A549 (cell line): Measurements from ENCODE around the gene ACE. TPM values are rescaled to one million over a fixed set of nuclear protein-coding genes. Genes with fewer than 3 reads are reported as not detected.

Source experiments
- ATAC-seq, 2 experiments: fragments of 200-7000 bp in 1 of 2; fragments of >200 bp in 1 of 2; cut with Nextera tagmentation in 1 of 2; cut with Tn5 transposase in 1 of 2; 3 replicates each; pipeline versions ENCODE4 v1.8.0 to v1.9.1; 2018 to 2020; ENCODE audit warnings: mild to moderate bottlenecking in 1 of 2, moderate library complexity in 1 of 2
- CTCF ChIA-PET: fragments of 300-600 bp; sonication (Branson Sonifier 250); formaldehyde crosslinking; extraction: SDS; loops from one replicate; lab custom pipeline; 2021; ENCODE audit warnings: antibody characterized with exemption, inconsistent platforms; lab: Yijun Ruan, JAX
- POLR2A ChIA-PET: fragments of 350-600 bp; formaldehyde crosslinking; extraction: SDS; loops from one replicate; lab custom pipeline; 2021; ENCODE audit warnings: antibody characterized with exemption, inconsistent platforms; lab: Yijun Ruan, JAX
- DNase-seq, 2 experiments: peaks; one replicate each; pipeline versions ENCODE4 v3.0.0 to v3.0.0-alpha.2; 2011 to 2016; ENCODE audit warnings: low read depth in 1 of 2, low spot score in 1 of 2
- FAIRE-seq: peaks from 2 replicates; lab custom pipeline; 2011; peaks lifted over from hg19 to GRCh38; lab: Jason Lieb, UNC
- H3K27ac ChIP-seq, 2 experiments: fragments of >200 bp; sonication (Bioruptor Twin); formaldehyde crosslinking; 3 replicates each; pipeline ENCODE4 v1.5.1; 2016 to 2017
- H3K4me1 ChIP-seq: fragments of >200 bp; sonication (Bioruptor Twin); formaldehyde crosslinking; 3 replicates; pipeline ENCODE4 v1.6.1; 2016
- H3K4me2 ChIP-seq: fragments of >200 bp; sonication (Bioruptor Twin); formaldehyde crosslinking; 3 replicates; pipeline ENCODE4 v1.6.1; 2016
- H3K4me3 ChIP-seq: fragments of >200 bp; sonication (Bioruptor Twin); formaldehyde crosslinking; 3 replicates; pipeline ENCODE4 v1.5.1; 2016
- H3K9me3 ChIP-seq: fragments of >200 bp; sonication (Bioruptor Twin); formaldehyde crosslinking; 3 replicates; pipeline ENCODE4 v1.6.1; 2016
- CEBPB ChIP-seq, 2 experiments: fragments of >200 bp in 1 of 2; sonication (Bioruptor Twin) in 1 of 2; formaldehyde crosslinking in 1 of 2; IDR thresholded peaks; 2 replicates each; pipeline ENCODE4 v1.6.1; 2012 to 2016
- CHD2 ChIP-seq: fragments of 150-350 bp; IDR thresholded peaks from 2 replicates; pipeline ENCODE4 v1.6.1; 2014; ENCODE audit warnings: low read length; ENCODE audit not compliant: partially characterized antibody
- EHF ChIP-seq: fragments of 250-450 bp; sonication (Bioruptor Pico); IDR thresholded peaks from 2 replicates; pipeline ENCODE4 v1.5.0; 2020; ENCODE audit warnings: mild to moderate bottlenecking
- EHMT2 ChIP-seq: fragments of 200-600 bp; sonication (generic); IDR thresholded peaks from 2 replicates; pipeline ENCODE4 v1.6.1; 2016; ENCODE audit warnings: antibody characterized with exemption, low read depth, mild to moderate bottlenecking, moderate library complexity
- FOSB ChIP-seq: fragments of 250-450 bp; sonication (Bioruptor Pico); IDR thresholded peaks from 2 replicates; pipeline ENCODE4 v1.5.0; 2020; ENCODE audit warnings: mild to moderate bottlenecking, moderate library complexity
- GATA3 ChIP-seq: IDR thresholded peaks from 2 replicates; pipeline ENCODE4 v1.6.1; 2012; ENCODE audit warnings: borderline replicate concordance
- MAFK ChIP-seq: fragments of 450-650 bp; IDR thresholded peaks from 2 replicates; pipeline ENCODE4 v1.6.1; 2014; ENCODE audit not compliant: partially characterized antibody
- MAZ ChIP-seq: fragments of 150-350 bp; IDR thresholded peaks from 2 replicates; pipeline ENCODE4 v1.6.1; 2014; ENCODE audit warnings: antibody characterized with exemption, low read depth, low read length, borderline replicate concordance
- NFE2L2 ChIP-seq: fragments of 150-350 bp; conservative IDR thresholded peaks from 2 replicates; pipeline ENCODE4 v1.6.1; 2014; ENCODE audit warnings: low read length
- PHF8 ChIP-seq: fragments of 200-600 bp; sonication (generic); IDR thresholded peaks from 2 replicates; pipeline ENCODE4 v1.6.1; 2016; ENCODE audit warnings: low read depth, mild to moderate bottlenecking, antibody characterized with exemption, moderate library complexity, borderline replicate concordance
- POLR2A ChIP-seq: IDR thresholded peaks from 2 replicates; pipeline ENCODE4 v1.6.1; 2012; ENCODE audit warnings: mild to moderate bottlenecking, low read length
- RFX5 ChIP-seq: fragments of 450-650 bp; IDR thresholded peaks from 2 replicates; pipeline ENCODE4 v1.7.1; 2014; ENCODE audit warnings: antibody characterized with exemption, mild to moderate bottlenecking, moderate library complexity
- SMC3 ChIP-seq: fragments of >200 bp; sonication (Bioruptor Twin); formaldehyde crosslinking; IDR thresholded peaks from 3 replicates; pipeline ENCODE4 v1.6.1; 2018; ENCODE audit warnings: inconsistent platforms
- WGBS: methylation state at CpG from one replicate; pipeline ENCODE4 v1.1.6; 2017; ENCODE audit errors: missing lambda C conversion rate; 5-methylcytosine and 5-hydroxymethylcytosine counted together
- polyA plus RNA-seq, 4 experiments: library from polyadenylated mRNA; depleted of rRNA in 3 of 4; stranded (reverse); fragments of >200 nt; fragmentation: RNase III in 1 of 4; extraction: RNeasy Plus Mini Kit Qiagen cat#74134 plus additional on column Dnase treatment in 1 of 4; gene quantifications; 2 replicates in 3 of 4; 3 replicates in 1 of 4; pipeline ENCODE4 v1.2.3, GENCODE V29; 2011 to 2017
- TF ChIP-seq, protein P1 (sequence below): fragments of 200-600 bp; sonication (generic); IDR thresholded peaks from 2 replicates; pipeline ENCODE4 v1.6.1; 2016; ENCODE audit warnings: antibody characterized with exemption, mild to moderate bottlenecking, moderate library complexity
- TF ChIP-seq, protein P2 (sequence below): fragments of 250-450 bp; sonication (Bioruptor Pico); IDR thresholded peaks from 2 replicates; pipeline ENCODE4 v1.5.0; 2021; ENCODE audit warnings: mild to moderate bottlenecking, moderate library complexity, borderline replicate concordance
- TF ChIP-seq, protein P3 (sequence below): fragments of 450-650 bp; IDR thresholded peaks from 2 replicates; pipeline ENCODE4 v1.6.1; 2014; ENCODE audit warnings: antibody characterized with exemption
- TF ChIP-seq, protein P4 (sequence below): fragments of >200 bp; sonication (Bioruptor Twin); formaldehyde crosslinking; IDR thresholded peaks from 3 replicates; pipeline ENCODE4 v1.5.1; 2016
- TF ChIP-seq, protein P5 (sequence below): fragments of 250-450 bp; sonication (Bioruptor Pico); IDR thresholded peaks from 2 replicates; pipeline ENCODE4 v1.5.0; 2020; ENCODE audit warnings: low read depth, mild to moderate bottlenecking, moderate library complexity
- TF ChIP-seq, protein P6 (sequence below): fragments of 150-350 bp; IDR thresholded peaks from 2 replicates; pipeline ENCODE4 v1.6.1; 2014; ENCODE audit warnings: low read depth, mild to moderate bottlenecking, low read length

The ACE gene
- polyA plus RNA-seq, 2 of the 4 experiments (the other 2 are of a cell fraction), result 0.22 to 0.52 TPM

DNA sequence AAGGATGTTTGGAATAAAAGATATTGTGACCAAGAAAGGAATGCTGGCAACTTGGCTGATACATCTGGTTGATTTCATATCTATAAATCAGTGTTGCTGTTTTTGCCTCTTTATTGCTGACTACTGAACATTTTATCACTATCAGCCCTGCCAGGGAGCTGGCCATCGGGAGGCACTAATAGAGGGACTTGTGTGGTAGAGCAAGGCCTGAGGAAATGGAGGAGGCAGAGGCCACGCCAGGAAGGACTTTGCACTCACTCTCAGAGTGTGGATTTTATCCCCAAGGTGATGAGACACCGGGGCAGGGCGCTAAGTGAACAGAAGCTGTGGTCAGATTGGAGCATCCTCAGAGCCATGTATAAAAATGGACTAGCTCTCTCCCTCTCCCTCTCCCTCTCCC, 21.4 kb upstream of the ACE start:
- ChIA-PET POLR2A (interaction anchor here (0.5 kb wide), 1 partner anchor 147 kb away, joined by 3 read pairs; no protein-coding TSS in a partner anchor), CTCF (interaction anchor here (0.7 to 23.8 kb wide), 4 partner anchors 8 to 157 kb away, joined by 3 to 364 read pairs (median 24); no protein-coding TSS in a partner anchor)
- H3K4me1 ChIP-seq, result peaks cover 7% of the 10 kb centered on the region
- no peaks in the 10 kb centered on the region for H3K9me3 ChIP-seq
- ATAC-seq, result peak in 1 of 2 experiments; percentile 35; a peak in 3 of 6 replicates
- no peak for TF ChIP-seq EHMT2
- no peak for TF ChIP-seq SMC3
- TF ChIP-seq PHF8, result no peak
- no peak for TF ChIP-seq CEBPB (IDR thresholded peaks at IDR 0.05)
- TF ChIP-seq, protein P1, sequence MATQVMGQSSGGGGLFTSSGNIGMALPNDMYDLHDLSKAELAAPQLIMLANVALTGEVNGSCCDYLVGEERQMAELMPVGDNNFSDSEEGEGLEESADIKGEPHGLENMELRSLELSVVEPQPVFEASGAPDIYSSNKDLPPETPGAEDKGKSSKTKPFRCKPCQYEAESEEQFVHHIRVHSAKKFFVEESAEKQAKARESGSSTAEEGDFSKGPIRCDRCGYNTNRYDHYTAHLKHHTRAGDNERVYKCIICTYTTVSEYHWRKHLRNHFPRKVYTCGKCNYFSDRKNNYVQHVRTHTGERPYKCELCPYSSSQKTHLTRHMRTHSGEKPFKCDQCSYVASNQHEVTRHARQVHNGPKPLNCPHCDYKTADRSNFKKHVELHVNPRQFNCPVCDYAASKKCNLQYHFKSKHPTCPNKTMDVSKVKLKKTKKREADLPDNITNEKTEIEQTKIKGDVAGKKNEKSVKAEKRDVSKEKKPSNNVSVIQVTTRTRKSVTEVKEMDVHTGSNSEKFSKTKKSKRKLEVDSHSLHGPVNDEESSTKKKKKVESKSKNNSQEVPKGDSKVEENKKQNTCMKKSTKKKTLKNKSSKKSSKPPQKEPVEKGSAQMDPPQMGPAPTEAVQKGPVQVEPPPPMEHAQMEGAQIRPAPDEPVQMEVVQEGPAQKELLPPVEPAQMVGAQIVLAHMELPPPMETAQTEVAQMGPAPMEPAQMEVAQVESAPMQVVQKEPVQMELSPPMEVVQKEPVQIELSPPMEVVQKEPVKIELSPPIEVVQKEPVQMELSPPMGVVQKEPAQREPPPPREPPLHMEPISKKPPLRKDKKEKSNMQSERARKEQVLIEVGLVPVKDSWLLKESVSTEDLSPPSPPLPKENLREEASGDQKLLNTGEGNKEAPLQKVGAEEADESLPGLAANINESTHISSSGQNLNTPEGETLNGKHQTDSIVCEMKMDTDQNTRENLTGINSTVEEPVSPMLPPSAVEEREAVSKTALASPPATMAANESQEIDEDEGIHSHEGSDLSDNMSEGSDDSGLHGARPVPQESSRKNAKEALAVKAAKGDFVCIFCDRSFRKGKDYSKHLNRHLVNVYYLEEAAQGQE, result no peak
- peak; percentile 86 for TF ChIP-seq MAFK
- no peak for TF ChIP-seq NFE2L2
- TF ChIP-seq RFX5, result no peak
- TF ChIP-seq MAZ, result no peak
- FAIRE-seq, result no peak
- H3K4me2 ChIP-seq, result no peak overlapping the region
- H3K4me3 ChIP-seq, result no peak overlapping the region
- DNase-seq, result peak in 1 of 2 experiments; percentile 51
- H3K27ac ChIP-seq, result no peak overlapping the region
- WGBS, result 49% methylated on average over 4 of the region's 4 CpGs

DNA sequence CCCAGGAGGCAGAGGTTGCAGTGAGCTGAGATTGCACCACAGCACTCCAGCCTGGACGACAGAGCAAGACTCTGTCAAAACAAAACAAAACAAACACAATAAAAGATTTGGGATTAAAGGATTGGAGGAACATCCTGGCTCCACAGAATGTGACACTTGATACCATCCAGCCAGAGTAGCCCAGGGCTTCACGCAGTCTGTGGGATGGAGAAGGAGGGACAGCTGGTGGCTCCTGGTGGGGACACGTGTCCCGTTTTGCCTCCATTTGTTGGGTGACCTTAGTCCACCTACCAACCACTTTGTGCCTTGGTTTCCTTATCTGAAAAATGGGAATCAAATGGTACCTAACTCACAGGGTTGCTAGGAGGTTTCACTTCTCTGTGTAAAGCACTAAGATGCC, 18.4 kb upstream of the ACE start:
- TF ChIP-seq, protein P2, sequence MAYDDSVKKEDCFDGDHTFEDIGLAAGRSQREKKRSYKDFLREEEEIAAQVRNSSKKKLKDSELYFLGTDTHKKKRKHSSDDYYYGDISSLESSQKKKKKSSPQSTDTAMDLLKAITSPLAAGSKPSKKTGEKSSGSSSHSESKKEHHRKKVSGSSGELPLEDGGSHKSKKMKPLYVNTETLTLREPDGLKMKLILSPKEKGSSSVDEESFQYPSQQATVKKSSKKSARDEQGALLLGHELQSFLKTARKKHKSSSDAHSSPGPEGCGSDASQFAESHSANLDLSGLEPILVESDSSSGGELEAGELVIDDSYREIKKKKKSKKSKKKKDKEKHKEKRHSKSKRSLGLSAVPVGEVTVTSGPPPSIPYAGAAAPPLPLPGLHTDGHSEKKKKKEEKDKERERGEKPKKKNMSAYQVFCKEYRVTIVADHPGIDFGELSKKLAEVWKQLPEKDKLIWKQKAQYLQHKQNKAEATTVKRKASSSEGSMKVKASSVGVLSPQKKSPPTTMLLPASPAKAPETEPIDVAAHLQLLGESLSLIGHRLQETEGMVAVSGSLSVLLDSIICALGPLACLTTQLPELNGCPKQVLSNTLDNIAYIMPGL (CRISPR knock-in tag), result no peak
- TF ChIP-seq, protein P3, sequence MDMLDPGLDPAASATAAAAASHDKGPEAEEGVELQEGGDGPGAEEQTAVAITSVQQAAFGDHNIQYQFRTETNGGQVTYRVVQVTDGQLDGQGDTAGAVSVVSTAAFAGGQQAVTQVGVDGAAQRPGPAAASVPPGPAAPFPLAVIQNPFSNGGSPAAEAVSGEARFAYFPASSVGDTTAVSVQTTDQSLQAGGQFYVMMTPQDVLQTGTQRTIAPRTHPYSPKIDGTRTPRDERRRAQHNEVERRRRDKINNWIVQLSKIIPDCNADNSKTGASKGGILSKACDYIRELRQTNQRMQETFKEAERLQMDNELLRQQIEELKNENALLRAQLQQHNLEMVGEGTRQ, result no peak
- TF ChIP-seq EHMT2 (no peak), GATA3 (no peak), CEBPB (IDR thresholded peaks at IDR 0.05) (no peak), POLR2A (no peak), FOSB (no peak), EHF (CRISPR knock-in tag) (no peak), CHD2 (no peak)
- TF ChIP-seq, protein P4, sequence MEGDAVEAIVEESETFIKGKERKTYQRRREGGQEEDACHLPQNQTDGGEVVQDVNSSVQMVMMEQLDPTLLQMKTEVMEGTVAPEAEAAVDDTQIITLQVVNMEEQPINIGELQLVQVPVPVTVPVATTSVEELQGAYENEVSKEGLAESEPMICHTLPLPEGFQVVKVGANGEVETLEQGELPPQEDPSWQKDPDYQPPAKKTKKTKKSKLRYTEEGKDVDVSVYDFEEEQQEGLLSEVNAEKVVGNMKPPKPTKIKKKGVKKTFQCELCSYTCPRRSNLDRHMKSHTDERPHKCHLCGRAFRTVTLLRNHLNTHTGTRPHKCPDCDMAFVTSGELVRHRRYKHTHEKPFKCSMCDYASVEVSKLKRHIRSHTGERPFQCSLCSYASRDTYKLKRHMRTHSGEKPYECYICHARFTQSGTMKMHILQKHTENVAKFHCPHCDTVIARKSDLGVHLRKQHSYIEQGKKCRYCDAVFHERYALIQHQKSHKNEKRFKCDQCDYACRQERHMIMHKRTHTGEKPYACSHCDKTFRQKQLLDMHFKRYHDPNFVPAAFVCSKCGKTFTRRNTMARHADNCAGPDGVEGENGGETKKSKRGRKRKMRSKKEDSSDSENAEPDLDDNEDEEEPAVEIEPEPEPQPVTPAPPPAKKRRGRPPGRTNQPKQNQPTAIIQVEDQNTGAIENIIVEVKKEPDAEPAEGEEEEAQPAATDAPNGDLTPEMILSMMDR, result no peak
- TF ChIP-seq, protein P5, sequence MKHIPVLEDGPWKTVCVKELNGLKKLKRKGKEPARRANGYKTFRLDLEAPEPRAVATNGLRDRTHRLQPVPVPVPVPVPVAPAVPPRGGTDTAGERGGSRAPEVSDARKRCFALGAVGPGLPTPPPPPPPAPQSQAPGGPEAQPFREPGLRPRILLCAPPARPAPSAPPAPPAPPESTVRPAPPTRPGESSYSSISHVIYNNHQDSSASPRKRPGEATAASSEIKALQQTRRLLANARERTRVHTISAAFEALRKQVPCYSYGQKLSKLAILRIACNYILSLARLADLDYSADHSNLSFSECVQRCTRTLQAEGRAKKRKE, result no peak
- TF ChIP-seq, protein P6, sequence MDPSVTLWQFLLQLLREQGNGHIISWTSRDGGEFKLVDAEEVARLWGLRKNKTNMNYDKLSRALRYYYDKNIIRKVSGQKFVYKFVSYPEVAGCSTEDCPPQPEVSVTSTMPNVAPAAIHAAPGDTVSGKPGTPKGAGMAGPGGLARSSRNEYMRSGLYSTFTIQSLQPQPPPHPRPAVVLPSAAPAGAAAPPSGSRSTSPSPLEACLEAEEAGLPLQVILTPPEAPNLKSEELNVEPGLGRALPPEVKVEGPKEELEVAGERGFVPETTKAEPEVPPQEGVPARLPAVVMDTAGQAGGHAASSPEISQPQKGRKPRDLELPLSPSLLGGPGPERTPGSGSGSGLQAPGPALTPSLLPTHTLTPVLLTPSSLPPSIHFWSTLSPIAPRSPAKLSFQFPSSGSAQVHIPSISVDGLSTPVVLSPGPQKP, result no peak
- FAIRE-seq (no peak), DNase-seq (no peak), ATAC-seq (0 out of 6 replicates have a peak, but pooled peaks of 1 of the 2 experiments have one; percentile 8)
- peaks cover 25% of the 10 kb centered on the region for H3K4me1 ChIP-seq
- no peaks in the 10 kb centered on the region for H3K9me3 ChIP-seq
- H3K4me2 ChIP-seq, result no peak overlapping the region
- H3K27ac ChIP-seq, result no peak overlapping the region
- no peak overlapping the region for H3K4me3 ChIP-seq
- ChIA-PET POLR2A (no interaction called here), CTCF (interaction anchor here (0.6 to 5.3 kb wide), 7 partner anchors 11 to 153 kb away, joined by 3 to 42 read pairs (median 6); partner anchors contain the start of genes ACE and CYB561)
- 68% methylated on average over 4 of the region's 4 CpGs for WGBS
